Raji (cell line): ENCODE data around the gene SLA2.

ENCODE experiments used
- POLR2A ChIP-seq: IDR thresholded peaks from 2 replicates; pipeline ENCODE4 v1.6.1; 2011; ENCODE audit warnings: low read depth, low read length, control low read depth; ENCODE audit not compliant: insufficient read depth

SLA2 gene

GRCh38 chr20:36599912-36600345 is 46.1 kb downstream of the SLA2 start:
- no peak for TF ChIP-seq POLR2A

- no peak for TF ChIP-seq POLR2A
Observed at GRCh38 chr20:36593347-36593929, 52.6 kb downstream of the SLA2 start.

- TF ChIP-seq POLR2A = no peak
Observed at GRCh38 chr20:36591854-36592641, 53.9 kb downstream of the SLA2 start.

- TF ChIP-seq POLR2A = no peak
Observed at GRCh38 chr20:36591281-36591680, 54.7 kb downstream of the SLA2 start.

GRCh38 chr20:36587388-36588070 is 58.5 kb downstream of the SLA2 start:
- TF ChIP-seq POLR2A = no peak

GRCh38 chr20:36585410-36586125 is 60.4 kb downstream of the SLA2 start:
- no peak for TF ChIP-seq POLR2A

GRCh38 chr20:36584018-36584481 is 61.9 kb downstream of the SLA2 start:
- TF ChIP-seq POLR2A = no peak

GRCh38 chr20:36582821-36583220 is 63.2 kb downstream of the SLA2 start:
- no peak for TF ChIP-seq POLR2A

GRCh38 chr20:36582322-36582721 is 63.7 kb downstream of the SLA2 start:
- TF ChIP-seq POLR2A = no peak

GRCh38 chr20:36579996-36580545 is 65.9 kb downstream of the SLA2 start:
- no peak for TF ChIP-seq POLR2A

- TF ChIP-seq POLR2A = no peak
Observed at GRCh38 chr20:36578356-36579041, 67.5 kb downstream of the SLA2 start.

GRCh38 chr20:36576081-36576445 is 69.9 kb downstream of the SLA2 start:
- no peak for TF ChIP-seq POLR2A

GRCh38 chr20:36574366-36575135 is 71.4 kb downstream of the SLA2 start:
- no peak for TF ChIP-seq POLR2A

- no peak for TF ChIP-seq POLR2A
Observed at GRCh38 chr20:36573798-36574365, 72.1 kb downstream of the SLA2 start.
